ENCODE measurements around the gene ZNF69. TPM values are rescaled to one million over a fixed set of nuclear protein-coding genes. Genes with fewer than 3 reads are reported as not detected.

ZNF69 gene
- total RNA-seq = 0.91 and 1.9 TPM in 2 replicates

DNA sequence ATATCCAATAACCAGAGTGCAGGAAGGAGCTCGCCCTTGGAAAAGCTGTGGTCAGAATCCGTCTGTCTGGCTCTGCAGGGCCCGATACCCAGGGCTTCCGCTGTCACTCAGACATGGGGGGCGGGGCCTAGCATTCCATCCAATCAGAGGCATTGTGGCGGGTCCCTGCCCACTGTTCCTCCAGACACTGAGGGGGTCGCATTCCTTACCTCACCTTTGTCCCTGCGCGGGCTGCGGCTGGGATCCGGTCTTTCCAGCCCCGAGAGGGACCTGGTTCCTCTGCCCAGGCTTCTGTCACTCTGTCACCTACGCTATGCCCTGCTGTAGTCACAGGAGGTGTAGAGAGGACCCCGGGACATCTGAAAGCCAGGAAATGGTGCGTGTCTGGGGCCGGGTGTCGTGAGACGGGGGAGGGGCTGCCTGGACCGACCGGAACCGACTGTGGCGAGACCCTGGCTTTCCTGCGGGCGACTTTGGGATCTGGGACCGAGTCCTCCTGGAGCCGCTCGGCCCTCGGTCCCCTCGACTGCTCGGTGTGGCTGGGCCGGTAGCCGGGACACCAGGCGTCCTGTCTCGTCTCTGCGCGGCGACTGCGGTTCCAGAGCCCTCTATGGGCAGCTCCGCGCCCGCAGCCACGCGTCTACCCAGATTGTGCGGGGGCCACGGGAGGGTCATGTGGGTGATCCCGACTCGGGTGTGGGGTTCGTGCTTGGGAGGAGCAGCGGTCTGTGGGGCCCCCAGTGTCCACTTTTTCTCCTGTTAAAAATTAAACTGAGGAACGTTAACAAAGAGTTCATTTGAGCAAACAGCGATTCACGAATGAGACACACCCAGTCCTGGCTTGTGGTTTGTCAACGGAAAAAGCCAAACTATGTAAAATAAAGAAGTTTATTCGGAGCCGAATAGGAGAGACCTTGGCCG, at the start of gene ZNF69:
ZNF69 (plus strand) TSS at position 172 of the 921 bp plus-strand sequence; CDS start at position 314, 142 bp downstream.

GRCh38 chr19:11848594-11849469, 38.8 kb upstream of the ZNF69 start, which contains the start of gene ZNF439:
ZNF439 (plus strand) TSS chr19:11848726; CDS start chr19:11848868, 142 bp downstream.

GRCh38 chr19:11924886-11925650, 37.5 kb downstream of the ZNF69 start, which contains the start of gene ZNF700:
ZNF700 (plus strand) TSS chr19:11925107; CDS start chr19:11925211, 104 bp downstream.

Other genes starting within 250 kb of the ZNF69 start
- gene ZNF823, start 148.8 kb upstream of the ZNF69 start, total RNA-seq = 3.9 and 8.8 TPM in 2 replicates
- gene ZNF441, start 120.8 kb upstream of the ZNF69 start, total RNA-seq = 4.5 and 8.7 TPM in 2 replicates
- 0.65 and 1.5 TPM in 2 replicates for gene ZNF491, start 89.3 kb upstream of the ZNF69 start, total RNA-seq
- 5.2 and 7.3 TPM in 2 replicates for gene ZNF440, start 73.5 kb upstream of the ZNF69 start, total RNA-seq
- gene ZNF439, start 39.1 kb upstream of the ZNF69 start, total RNA-seq = under 0.01 and 0.15 TPM in 2 replicates
- gene ZNF700, start 37.3 kb downstream of the ZNF69 start, total RNA-seq = 4.5 and 6.8 TPM in 2 replicates
- gene ZNF763, start 77.3 kb downstream of the ZNF69 start, total RNA-seq = under 0.01 TPM in 1 of 2 replicates, not detected in the other
- gene ZNF433, start 147.9 kb downstream of the ZNF69 start, total RNA-seq = 1.7 and 2.6 TPM in 2 replicates
- under 0.01 and 0.15 TPM in 2 replicates for gene ZNF878, start 165.2 kb downstream of the ZNF69 start, total RNA-seq
- gene ZNF844, start 176.9 kb downstream of the ZNF69 start, total RNA-seq = 0.97 and 1.4 TPM in 2 replicates

Measured in epithelial cell of umbilical artery (primary cell).